ENCODE measurements around the gene GOLIM4. TPM values are rescaled to one million over a fixed set of nuclear protein-coding genes. Genes with fewer than 3 reads are reported as not detected.
"Not testable (repeated sequence)": the region's sequence is repeated elsewhere in the genome, so short reads cannot be mapped to it uniquely, and the experiment has no call there.

GOLIM4 gene
- 100 to 1,000 TPM in 1 of 3 donors, 10 to 100 TPM in 2; 60.8 to 102 (median 80.4) TPM for total RNA-seq
- long read RNA-seq, donor 1, full-length matches to known transcripts = 7 of 18 reads
- long read RNA-seq, donor 1, partial matches to known transcripts = 4 of 18 reads
- long read RNA-seq, donor 1, other reads (novel, unspliced or antisense) = 7 of 18 reads
- long read RNA-seq, donor 2, full-length matches to known transcripts = 3 of 56 reads
- long read RNA-seq, donor 2, partial matches to known transcripts = 23 of 56 reads
- long read RNA-seq, donor 2, other reads (novel, unspliced or antisense) = 30 of 56 reads

GRCh38 chr3:168095611-168096209 lies at the start of gene GOLIM4:
Gene GOLIM4, minus strand, starts transcription at chr3:168095924. Its CDS starts 639 bp downstream, at chr3:168095285.
- peak; percentile 86 for ATAC-seq
- peaks cover 31% of the 10 kb centered on the region for H3K4me1 ChIP-seq (ENCODE audit: low read depth)

GRCh38 chr3:168141405-168141998 lies 45.8 kb upstream of the GOLIM4 start:
- Histone ChIP-seq H3K4me1 (ENCODE audit: low read depth) (no peaks in the 10 kb centered on the region), H3K4me3 (no peak overlapping the region), H3K9me3 (no peaks in the 10 kb centered on the region), H3K36me3 (ENCODE audit: low read depth) (no peaks in the 10 kb centered on the region)
- TF ChIP-seq CTCF (IDR thresholded peaks at IDR 0.05) = no peak
- DNase-seq = no peak
- ATAC-seq = no peak
- intact Hi-C loops (cut with DNase I, micrococcal nuclease) = no loop called here

More at GRCh38 chr3:168095611-168096209, at the start of gene GOLIM4:
- peak; percentile 92 to 97 (median 97) for DNase-seq
- Histone ChIP-seq H3K36me3 (ENCODE audit: low read depth) (no peaks in the 10 kb centered on the region), H3K9me3 (no peaks in the 10 kb centered on the region), H3K4me3 (peak within 1 kb of the TSS; percentile 79)
- no peak for TF ChIP-seq CTCF (IDR thresholded peaks at IDR 0.05)
- intact Hi-C loops (cut with DNase I, micrococcal nuclease) = no loop called here

- ATAC-seq (no peak), DNase-seq (no peak)
- H3K36me3 ChIP-seq (ENCODE audit: low read depth) = no peaks in the 10 kb centered on the region
- no peaks in the 10 kb centered on the region for H3K4me1 ChIP-seq (ENCODE audit: low read depth)
- H3K9me3 ChIP-seq = no peaks in the 10 kb centered on the region
- H3K4me3 ChIP-seq = no peak overlapping the region
- intact Hi-C loops (cut with DNase I, micrococcal nuclease) = no loop called here
- TF ChIP-seq CTCF (IDR thresholded peaks at IDR 0.05) = no peak
Observed at GRCh38 chr3:168139947-168140346, 44.2 kb upstream of the GOLIM4 start.

- ATAC-seq (no peak), DNase-seq (no peak)
- Histone ChIP-seq H3K4me1 (ENCODE audit: low read depth) (no peaks in the 10 kb centered on the region), H3K9me3 (no peaks in the 10 kb centered on the region), H3K36me3 (ENCODE audit: low read depth) (no peaks in the 10 kb centered on the region), H3K4me3 (no peak overlapping the region)
- TF ChIP-seq CTCF (IDR thresholded peaks at IDR 0.05) = no peak
- intact Hi-C loops (cut with DNase I, micrococcal nuclease) = no loop called here
Observed at GRCh38 chr3:168138421-168138820, 42.7 kb upstream of the GOLIM4 start.

- Histone ChIP-seq H3K4me3 (no peak overlapping the region), H3K36me3 (ENCODE audit: low read depth) (no peaks in the 10 kb centered on the region), H3K9me3 (no peaks in the 10 kb centered on the region), H3K4me1 (ENCODE audit: low read depth) (no peaks in the 10 kb centered on the region)
- no peak for TF ChIP-seq CTCF (IDR thresholded peaks at IDR 0.05)
- DNase-seq = no peak
- ATAC-seq = no peak
- intact Hi-C loops (cut with DNase I, micrococcal nuclease) = no loop called here
Observed at GRCh38 chr3:168134931-168135330, 39.2 kb upstream of the GOLIM4 start.

- ATAC-seq; H3K9me3 ChIP-seq; DNase-seq; H3K36me3 ChIP-seq (ENCODE audit: low read depth); H3K4me3 ChIP-seq; H3K4me1 ChIP-seq (ENCODE audit: low read depth); intact Hi-C loops (cut with DNase I, micrococcal nuclease): not testable (repeated sequence)
Observed at GRCh38 chr3:168130250-168130649, 34.5 kb upstream of the GOLIM4 start.

- H3K4me1 ChIP-seq (ENCODE audit: low read depth); H3K4me3 ChIP-seq; intact Hi-C loops (cut with DNase I, micrococcal nuclease); H3K9me3 ChIP-seq; ATAC-seq; H3K36me3 ChIP-seq (ENCODE audit: low read depth): not testable (repeated sequence)
- peak in 1 of 3 donors; percentile 20 for DNase-seq
Observed at GRCh38 chr3:168128463-168128862, 32.7 kb upstream of the GOLIM4 start.

All from mucosa of descending colon (tissue), 3 donors.